ENCODE data around the gene CHN1. TPM values are rescaled to one million over a fixed set of nuclear protein-coding genes. Genes with fewer than 3 reads are reported as not detected.

CHN1 gene
- total and polyA plus RNA-seq, 2 of the 8 experiments (the other 6 are each of a cell fraction or from before 2014, with no cell fraction given): 54.0 to 65.7 TPM

GRCh38 chr2:174748948-174749347 is 256.2 kb downstream of the CHN1 start (continued):
- TF ChIP-seq EZH2 (IDR thresholded peaks at IDR 0.05; ENCODE audit: low read depth, low read length, severe bottlenecking) (no peak), RFX5 (IDR thresholded peaks at IDR 0.05; ENCODE audit: borderline replicate concordance, low read depth, low read length) (no peak), BRCA1 (IDR thresholded peaks at IDR 0.05; ENCODE audit: low read depth, low read length) (peak; percentile 40; the same call in 1 of the 2 replicates), JUN (IDR thresholded peaks at IDR 0.05; ENCODE audit: low read depth, low read length) (peak; percentile 82), TEAD4 (IDR thresholded peaks at IDR 0.05; ENCODE audit: low read depth, low read length) (peak; percentile 64; the same call in 1 of the 2 replicates), SP1 (IDR thresholded peaks at IDR 0.05; ENCODE audit: low read depth, low read length) (0 out of 2 replicates have a peak, but pooled peaks have one; percentile 59), FOSL1 (IDR thresholded peaks at IDR 0.05; ENCODE audit: insufficient read depth, low read depth, low read length) (no peak), NANOG (IDR thresholded peaks at IDR 0.05; ENCODE audit: insufficient read depth, low read depth, low read length, poor library complexity, severe bottlenecking) (no peak)
- TF ChIP-seq, protein P1, sequence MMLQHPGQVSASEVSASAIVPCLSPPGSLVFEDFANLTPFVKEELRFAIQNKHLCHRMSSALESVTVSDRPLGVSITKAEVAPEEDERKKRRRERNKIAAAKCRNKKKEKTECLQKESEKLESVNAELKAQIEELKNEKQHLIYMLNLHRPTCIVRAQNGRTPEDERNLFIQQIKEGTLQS (IDR thresholded peaks at IDR 0.05; ENCODE audit: insufficient read depth, low read depth, low read length): 0 out of 2 replicates have a peak, but pooled peaks have one; percentile 56

Small RNAs within 50 kb of the gene (small RNA-seq; reads per million reads assigned to genes)
- gene RNU6-1290P (ENCODE audit: insufficient read depth): not detected
- gene RNU6-763P (ENCODE audit: insufficient read depth): not detected

Other genes with a start within 250 kb of the CHN1 start
- 0.15 TPM in 1 of 2 replicates, not detected in the other for gene CHRNA1, start 240.9 kb downstream of the CHN1 start, total RNA-seq (2021; fragmentation: NEBNext Ultra II Directional; extraction: Animal tissue kit (Norgen Biotek cat#: 25700))
- 0.11 and 0.17 TPM in 2 replicates for gene CHRNA1, start 240.9 kb downstream of the CHN1 start, polyA plus RNA-seq (2011; rRNA removed)
- gene ATF2, start 162.8 kb upstream of the CHN1 start, total RNA-seq (2021; fragmentation: NEBNext Ultra II Directional; extraction: Animal tissue kit (Norgen Biotek cat#: 25700)): 43.1 and 46.5 TPM in 2 replicates
- gene ATF2, start 162.8 kb upstream of the CHN1 start, polyA plus RNA-seq (2011; rRNA removed): 17.5 and 31.2 TPM in 2 replicates
- gene ATP5MC3, start 176.3 kb upstream of the CHN1 start, total RNA-seq (2021; fragmentation: NEBNext Ultra II Directional; extraction: Animal tissue kit (Norgen Biotek cat#: 25700)): 320 and 327 TPM in 2 replicates
- 500 and 856 TPM in 2 replicates for gene ATP5MC3, start 176.3 kb upstream of the CHN1 start, polyA plus RNA-seq (2011; rRNA removed)

Measured in H1 (cell line).